Smooth muscle cell (in vitro differentiated cells): Measurements from ENCODE around the gene HAND2. TPM values are rescaled to one million over a fixed set of nuclear protein-coding genes. Genes with fewer than 3 reads are reported as not detected.

ENCODE experiments used
- DNase-seq: peaks from one replicate; lab custom pipeline; 2025; ENCODE audit not compliant: unreplicated experiment; lab: John Stamatoyannopoulos, UW
- H2AFZ ChIP-seq: fragments of 200-600 bp; sonication (generic); 2 replicates; pipeline ENCODE4 v1.6.0; 2016; ENCODE audit warnings: antibody characterized with exemption, low read depth, mild to moderate bottlenecking
- H3F3A ChIP-seq: fragments of 200-600 bp; sonication (generic); 2 replicates; pipeline ENCODE4 v1.6.0; 2017; ENCODE audit warnings: antibody characterized with exemption, low read depth
- H3K27ac ChIP-seq: fragments of 200-600 bp; sonication (generic); 2 replicates; pipeline ENCODE4 v1.5.1; 2016; ENCODE audit warnings: low read depth, mild to moderate bottlenecking
- H3K27me3 ChIP-seq: fragments of 200-600 bp; sonication (generic); 2 replicates; pipeline ENCODE4 v1.6.1; 2016; ENCODE audit warnings: low read depth, mild to moderate bottlenecking
- H3K36me3 ChIP-seq: fragments of 200-600 bp; sonication (generic); 2 replicates; pipeline ENCODE4 v1.5.1; 2016; ENCODE audit warnings: low read depth
- H3K4me1 ChIP-seq: fragments of 200-600 bp; sonication (generic); 2 replicates; pipeline ENCODE4 v1.5.1; 2016; ENCODE audit warnings: low read depth
- H3K4me2 ChIP-seq: fragments of 200-600 bp; sonication (generic); 2 replicates; pipeline ENCODE4 v1.6.0; 2016; ENCODE audit warnings: mild to moderate bottlenecking
- H3K4me3 ChIP-seq: fragments of 200-600 bp; sonication (generic); 2 replicates; pipeline ENCODE4 v1.5.1; 2016; ENCODE audit warnings: mild to moderate bottlenecking
- H3K79me2 ChIP-seq: fragments of 200-600 bp; sonication (generic); 2 replicates; pipeline ENCODE4 v1.6.0; 2016; ENCODE audit warnings: low read depth, mild to moderate bottlenecking
- H3K9ac ChIP-seq: fragments of 200-600 bp; sonication (generic); 2 replicates; pipeline ENCODE4 v1.6.0; 2016; ENCODE audit warnings: low read depth
- H3K9me3 ChIP-seq: fragments of 200-600 bp; sonication (generic); replicated peaks from 2 replicates; pipeline ENCODE4 v1.5.1; 2016; ENCODE audit warnings: low read depth
- H4K20me1 ChIP-seq: fragments of 200-600 bp; sonication (generic); 2 replicates; pipeline ENCODE4 v1.6.0; 2016; ENCODE audit warnings: low read depth
- WGBS: methylation state at CpG from one replicate; pipeline ENCODE4 v1.1.7; 2016; ENCODE audit warnings: low lambda C conversion rate; 5-methylcytosine and 5-hydroxymethylcytosine counted together
- polyA plus RNA-seq: library from polyadenylated mRNA; unstranded; fragments of >200 nt; fragmentation: Nextera tagmentation; extraction: Ambion mirVana; gene quantifications from 2 replicates; pipeline ENCODE4 v1.2.1, GENCODE V29; 2016
- total RNA-seq: library from RNA; depleted of rRNA; stranded (reverse); fragments of >200 nt; gene quantifications from 2 replicates; pipeline ENCODE4 v1.2.3, GENCODE V29; 2014
- TF ChIP-seq, protein P1 (sequence below): fragments of 200-600 bp; sonication (generic); IDR thresholded peaks from 2 replicates; pipeline ENCODE4 v1.5.1; 2017; ENCODE audit warnings: borderline replicate concordance, mild to moderate bottlenecking, antibody characterized with exemption; ENCODE audit not compliant: insufficient read depth, poor library complexity, severe bottlenecking

HAND2 gene
- total and polyA plus RNA-seq, 2 experiments from 2014 or later: 265 to 324 TPM

DNA sequence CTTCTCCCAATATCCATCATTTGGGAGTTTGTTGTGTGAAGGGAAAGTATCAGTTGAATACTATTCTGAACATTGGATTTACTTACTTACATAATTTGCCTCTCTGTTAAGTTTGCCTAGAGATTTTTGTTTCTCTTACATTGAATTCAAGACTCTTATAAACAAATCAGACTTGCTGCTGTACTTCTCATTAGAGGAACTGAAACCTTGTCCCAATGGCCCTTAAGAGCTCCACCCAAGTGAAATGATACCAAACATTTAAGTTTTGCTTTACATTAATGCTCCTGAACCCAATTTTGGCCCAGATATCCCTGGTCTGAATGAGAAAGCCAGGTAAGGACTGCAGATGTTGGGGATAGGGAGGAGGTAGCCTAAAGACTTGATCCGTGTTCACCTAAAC lies 32.0 kb downstream of the HAND2 start:
- TF ChIP-seq, protein P1, sequence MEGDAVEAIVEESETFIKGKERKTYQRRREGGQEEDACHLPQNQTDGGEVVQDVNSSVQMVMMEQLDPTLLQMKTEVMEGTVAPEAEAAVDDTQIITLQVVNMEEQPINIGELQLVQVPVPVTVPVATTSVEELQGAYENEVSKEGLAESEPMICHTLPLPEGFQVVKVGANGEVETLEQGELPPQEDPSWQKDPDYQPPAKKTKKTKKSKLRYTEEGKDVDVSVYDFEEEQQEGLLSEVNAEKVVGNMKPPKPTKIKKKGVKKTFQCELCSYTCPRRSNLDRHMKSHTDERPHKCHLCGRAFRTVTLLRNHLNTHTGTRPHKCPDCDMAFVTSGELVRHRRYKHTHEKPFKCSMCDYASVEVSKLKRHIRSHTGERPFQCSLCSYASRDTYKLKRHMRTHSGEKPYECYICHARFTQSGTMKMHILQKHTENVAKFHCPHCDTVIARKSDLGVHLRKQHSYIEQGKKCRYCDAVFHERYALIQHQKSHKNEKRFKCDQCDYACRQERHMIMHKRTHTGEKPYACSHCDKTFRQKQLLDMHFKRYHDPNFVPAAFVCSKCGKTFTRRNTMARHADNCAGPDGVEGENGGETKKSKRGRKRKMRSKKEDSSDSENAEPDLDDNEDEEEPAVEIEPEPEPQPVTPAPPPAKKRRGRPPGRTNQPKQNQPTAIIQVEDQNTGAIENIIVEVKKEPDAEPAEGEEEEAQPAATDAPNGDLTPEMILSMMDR: no peak
- Histone ChIP-seq H2AFZ (no peak overlapping the region), H3K4me3 (no peak overlapping the region), H3K36me3 (no peaks in the 10 kb centered on the region), H3K27ac (no peak overlapping the region), H3K4me2 (no peak overlapping the region), H3K9me3 (no peaks in the 10 kb centered on the region), H3K27me3 (no peaks in the 10 kb centered on the region), H3K4me1 (no peaks in the 10 kb centered on the region), H3F3A (no peaks in the 10 kb centered on the region), H3K9ac (no peak overlapping the region), H3K79me2 (no peaks in the 10 kb centered on the region), H4K20me1 (no peaks in the 10 kb centered on the region)
- DNase-seq: no peak
- 90% methylated on average over 1 of the region's 1 CpG for WGBS

DNA sequence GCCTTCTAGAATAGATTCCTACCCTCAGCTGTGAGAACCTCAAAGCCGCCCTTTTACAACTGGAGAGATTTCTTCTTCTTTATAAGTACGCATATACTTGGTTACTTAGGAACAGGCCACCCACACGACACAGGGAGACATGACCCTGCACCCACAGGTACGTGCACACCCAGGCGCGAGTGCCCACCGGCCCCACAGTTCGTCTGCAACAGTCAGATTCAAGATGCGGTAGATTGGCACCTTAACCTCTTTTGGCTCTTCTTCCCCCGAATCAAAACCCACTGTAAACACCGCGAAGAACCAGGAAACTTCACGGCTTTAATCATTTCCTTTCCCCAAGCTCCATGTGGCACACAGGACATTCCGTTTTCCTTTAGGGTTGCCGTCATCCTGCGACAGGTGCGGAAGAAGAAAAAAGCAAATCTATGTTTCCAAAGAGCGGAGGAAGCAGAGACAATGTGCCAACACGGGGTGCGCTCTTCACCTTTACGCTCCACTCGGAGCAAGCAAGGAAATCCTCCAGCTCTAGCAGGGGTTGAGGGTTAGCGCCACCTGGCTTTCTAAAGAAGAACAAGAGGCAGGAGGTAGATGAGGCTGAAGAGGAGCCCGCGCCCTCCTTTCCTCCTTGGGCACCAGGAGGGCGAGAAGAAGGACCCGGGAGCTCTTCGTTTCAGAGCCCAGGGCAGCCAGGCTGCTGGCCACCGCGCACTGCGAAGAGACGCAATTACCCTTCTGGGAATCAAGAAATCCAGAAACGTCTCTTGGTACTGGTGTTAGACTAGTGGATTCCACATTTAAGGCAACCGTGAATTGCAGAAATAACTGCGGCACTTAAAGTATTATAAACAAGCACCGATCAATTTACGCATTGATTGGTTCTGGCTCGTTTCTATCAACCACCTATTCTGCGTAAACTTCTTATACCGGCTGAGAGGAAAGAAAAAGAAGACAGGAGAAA lies 35.7 kb downstream of the HAND2 start:
- Histone ChIP-seq H3K4me1 (peaks cover 1% of the 10 kb centered on the region), H3K79me2 (no peaks in the 10 kb centered on the region), H3K9ac (no peak overlapping the region), H3K27me3 (no peaks in the 10 kb centered on the region), H3K9me3 (no peaks in the 10 kb centered on the region), H3K4me2 (peak overlapping the region; percentile 89), H3K36me3 (no peaks in the 10 kb centered on the region), H3F3A (peaks cover 17% of the 10 kb centered on the region), H4K20me1 (no peaks in the 10 kb centered on the region), H3K27ac (no peak overlapping the region), H2AFZ (peak overlapping the region; percentile 73), H3K4me3 (peak overlapping the region; percentile 52)
- WGBS: 28% methylated on average over 40 of the region's 40 CpGs
- TF ChIP-seq, protein P1: peak; percentile 64
- no peak for DNase-seq

DNA sequence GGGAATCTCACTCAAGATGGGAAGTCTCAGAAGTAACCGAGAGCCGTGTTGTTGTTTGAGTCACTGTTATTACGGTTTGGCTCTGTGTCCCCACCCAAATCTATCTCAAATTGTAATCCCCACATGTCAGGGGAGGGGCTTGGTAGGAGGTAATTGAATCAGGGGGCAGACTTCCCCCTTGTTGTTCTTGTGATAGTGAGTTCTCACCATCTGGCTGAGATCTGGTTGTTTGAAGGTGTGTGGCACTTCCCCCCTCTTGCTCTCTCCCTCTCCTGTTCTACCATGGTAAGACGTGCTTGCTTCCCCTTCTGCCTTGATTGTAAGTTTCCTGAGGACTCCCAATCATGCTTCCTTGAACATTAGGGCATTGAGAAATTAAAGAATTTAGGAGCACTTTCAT lies 37.0 kb downstream of the HAND2 start:
- H3K9ac ChIP-seq: no peak overlapping the region
- H3K79me2 ChIP-seq: no peaks in the 10 kb centered on the region
- no peak for DNase-seq
- no peak overlapping the region for H2AFZ ChIP-seq
- no peaks in the 10 kb centered on the region for H4K20me1 ChIP-seq
- TF ChIP-seq, protein P1: no peak
- H3K27ac ChIP-seq: no peak overlapping the region
- no peak overlapping the region for H3K4me3 ChIP-seq
- no peaks in the 10 kb centered on the region for H3K36me3 ChIP-seq
- peaks cover 26% of the 10 kb centered on the region for H3F3A ChIP-seq
- 97% methylated on average over 4 of the region's 4 CpGs for WGBS
- no peaks in the 10 kb centered on the region for H3K27me3 ChIP-seq
- H3K4me1 ChIP-seq: peaks cover 10% of the 10 kb centered on the region
- no peak overlapping the region for H3K4me2 ChIP-seq
- H3K9me3 ChIP-seq: no peaks in the 10 kb centered on the region

DNA sequence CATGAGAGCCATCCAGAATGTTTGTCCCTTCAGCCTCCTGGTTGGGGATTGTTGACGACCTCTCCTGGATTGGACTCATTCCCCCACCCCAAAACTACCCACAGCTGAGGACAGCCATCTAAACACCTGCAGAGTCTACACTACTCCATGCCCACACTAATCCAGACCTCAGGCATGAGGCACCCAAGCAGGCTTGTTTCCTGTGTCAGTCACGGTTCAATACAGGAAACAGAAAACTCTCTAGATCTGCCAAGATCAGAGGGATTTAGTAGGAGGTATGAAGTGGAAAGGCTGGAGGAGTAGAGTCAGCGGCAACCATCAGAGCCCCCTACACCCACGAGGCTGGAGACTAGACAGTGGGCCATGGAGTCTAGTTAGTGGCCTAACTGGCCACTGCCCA lies 37.7 kb downstream of the HAND2 start:
- H3K4me1 ChIP-seq: peaks cover 10% of the 10 kb centered on the region
- TF ChIP-seq, protein P1: no peak
- H3K4me3 ChIP-seq: no peak overlapping the region
- H3K36me3 ChIP-seq: no peaks in the 10 kb centered on the region
- 84% methylated on average over 4 of the region's 4 CpGs for WGBS
- no peak overlapping the region for H3K27ac ChIP-seq
- no peak overlapping the region for H3K4me2 ChIP-seq
- H4K20me1 ChIP-seq: no peaks in the 10 kb centered on the region
- DNase-seq: no peak
- H3K9ac ChIP-seq: no peak overlapping the region
- H3K27me3 ChIP-seq: no peaks in the 10 kb centered on the region
- H2AFZ ChIP-seq: no peak overlapping the region
- no peaks in the 10 kb centered on the region for H3K9me3 ChIP-seq
- H3F3A ChIP-seq: peaks cover 26% of the 10 kb centered on the region
- no peaks in the 10 kb centered on the region for H3K79me2 ChIP-seq
